ENCODE measurements around the gene CUX1. TPM values are rescaled to one million over a fixed set of nuclear protein-coding genes. Genes with fewer than 3 reads are reported as not detected.

CUX1 gene
- total and polyA plus RNA-seq, 2 of the 13 experiments (the other 11 are each of a cell fraction or from before 2014, with no cell fraction given): 13.7 to 14.9 TPM

DNA sequence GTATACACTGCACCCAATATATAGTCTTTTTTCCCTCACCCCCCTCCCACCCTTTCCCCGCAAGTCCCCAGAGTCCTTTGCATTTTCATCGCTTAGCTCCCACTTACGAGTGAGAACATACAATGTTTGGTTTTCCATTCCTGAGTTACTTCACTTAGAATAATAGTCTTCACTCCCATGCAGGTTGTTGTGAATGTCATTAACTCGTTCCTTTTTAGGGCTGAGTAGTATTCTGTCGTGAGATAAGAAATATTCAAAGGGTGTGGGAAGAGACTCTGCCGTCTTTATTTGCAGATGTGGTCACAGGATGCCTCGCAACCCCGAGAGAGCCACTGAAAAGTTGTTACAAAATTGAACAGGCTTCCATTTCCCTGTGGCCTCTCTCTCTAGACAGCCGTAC, 331.4 kb downstream of the CUX1 start:
- Histone ChIP-seq H3K79me2 (ENCODE audit: insufficient read depth, low read length) (no peaks in the 10 kb centered on the region), H3K9me3 (ENCODE audit: low read length) (no peaks in the 10 kb centered on the region), H3K27me3 (ENCODE audit: control insufficient read depth in 1 of 2, insufficient read depth in 2 of 2, low read length in 2 of 2) (no peaks in the 10 kb centered on the region), H3K4me1 (ENCODE audit: insufficient read depth, low read length) (peaks cover 29% of the 10 kb centered on the region), H3K9ac (ENCODE audit: insufficient read depth, low read depth, low read length) (no peak overlapping the region), H3K4me2 (ENCODE audit: low read depth, low read length) (no peak overlapping the region), H3K36me3 (replicated peaks in 1 of 2; ENCODE audit: control insufficient read depth in 1 of 2, insufficient read depth in 2 of 2, low read length in 2 of 2) (peaks cover 0 to 9% of the 10 kb centered on the region in 2 experiments; a peak in 1 of 5 replicates), H4K20me1 (ENCODE audit: insufficient read depth, low read length) (no peaks in the 10 kb centered on the region), H3K4me3 (replicated peaks in 1 of 3; ENCODE audit: insufficient read depth in 1 of 3, low read depth in 2 of 3, low read length in 3 of 3) (no peak overlapping the region), H3K27ac (ENCODE audit: extremely low read length, insufficient read depth, low read length) (no peak overlapping the region), H2AFZ (ENCODE audit: low read length) (no peak overlapping the region)
- DNase-seq (ENCODE audit: low spot score): no peak
- FAIRE-seq: no peak
- no TSS peak for BruUV-seq (replicated peaks)
- CTCF ChIA-PET (ENCODE audit: low intra/inter-chr PET ratio, low total read pairs): no interaction called here
- intact Hi-C loops (cut with micrococcal nuclease; ENCODE audit: unreplicated experiment) (no loop called here), in situ Hi-C loops (cut with HindIII; ENCODE audit: extremely low pct_ligation_motif_present, low pct_unique_long_range_greater_than_20kb) (no loop called here)
- POLR2A ChIA-PET: no interaction called here
- TF ChIP-seq ZNF670 (CRISPR knock-in tag; IDR thresholded peaks at IDR 0.05; ENCODE audit: borderline replicate concordance): no peak
- TF ChIP-seq ZNF567 (CRISPR knock-in tag; IDR thresholded peaks at IDR 0.05; ENCODE audit: borderline replicate concordance): no peak
- ATAC-seq: no peak
- 96% methylated on average over 9 of the region's 9 CpGs for WGBS (ENCODE audit: low lambda C conversion rate)

- no peaks in the 10 kb centered on the region for H3K27me3 ChIP-seq (ENCODE audit: control insufficient read depth in 1 of 2, insufficient read depth in 2 of 2, low read length in 2 of 2)
- in situ Hi-C loops (cut with HindIII; ENCODE audit: extremely low pct_ligation_motif_present, low pct_unique_long_range_greater_than_20kb): no loop called here
- no peak overlapping the region for H2AFZ ChIP-seq (ENCODE audit: low read length)
- no peaks in the 10 kb centered on the region for H3K79me2 ChIP-seq (ENCODE audit: insufficient read depth, low read length)
- no peak for FAIRE-seq
- H3K4me3 ChIP-seq (replicated peaks in 1 of 3; ENCODE audit: insufficient read depth in 1 of 3, low read depth in 2 of 3, low read length in 3 of 3): no peak overlapping the region
- no peaks in the 10 kb centered on the region for H4K20me1 ChIP-seq (ENCODE audit: insufficient read depth, low read length)
- ChIA-PET CTCF (ENCODE audit: low intra/inter-chr PET ratio, low total read pairs) (no interaction called here), POLR2A (no interaction called here)
- DNase-seq (ENCODE audit: low spot score): no peak
- intact Hi-C loops (cut with micrococcal nuclease; ENCODE audit: unreplicated experiment): no loop called here
- 98% methylated on average over 7 of the region's 12 CpGs for WGBS (ENCODE audit: low lambda C conversion rate)
- BruUV-seq (replicated peaks): no TSS peak
- 0 out of 5 replicates have a peak, but pooled peaks cover 0 to 9% of the 10 kb centered on the region in 2 experiments for H3K36me3 ChIP-seq (replicated peaks in 1 of 2; ENCODE audit: control insufficient read depth in 1 of 2, insufficient read depth in 2 of 2, low read length in 2 of 2)
- no peak overlapping the region for H3K27ac ChIP-seq (ENCODE audit: extremely low read length, insufficient read depth, low read length)
- no peak for ATAC-seq
- no peak overlapping the region for H3K4me2 ChIP-seq (ENCODE audit: low read depth, low read length)
- H3K9me3 ChIP-seq (ENCODE audit: low read length): no peaks in the 10 kb centered on the region
- H3K4me1 ChIP-seq (ENCODE audit: insufficient read depth, low read length): peaks cover 35% of the 10 kb centered on the region
- no peak overlapping the region for H3K9ac ChIP-seq (ENCODE audit: insufficient read depth, low read depth, low read length)
- TF ChIP-seq HMG20A (CRISPR knock-in tag; IDR thresholded peaks at IDR 0.05; ENCODE audit: borderline replicate concordance) (no peak), ELF1 (CRISPR knock-in tag; IDR thresholded peaks at IDR 0.05) (no peak), LRRFIP1 (CRISPR knock-in tag; conservative IDR thresholded peaks at IDR 0.05) (no peak), ZNF17 (CRISPR knock-in tag; IDR thresholded peaks at IDR 0.05) (no peak), ZNF615 (CRISPR knock-in tag; IDR thresholded peaks at IDR 0.05; ENCODE audit: borderline replicate concordance) (no peak), NR2F2 (IDR thresholded peaks at IDR 0.05; ENCODE audit: borderline replicate concordance, low read depth) (no peak), MLLT10 (CRISPR knock-in tag; IDR thresholded peaks at IDR 0.05) (no peak)
- TF ChIP-seq, protein P1, sequence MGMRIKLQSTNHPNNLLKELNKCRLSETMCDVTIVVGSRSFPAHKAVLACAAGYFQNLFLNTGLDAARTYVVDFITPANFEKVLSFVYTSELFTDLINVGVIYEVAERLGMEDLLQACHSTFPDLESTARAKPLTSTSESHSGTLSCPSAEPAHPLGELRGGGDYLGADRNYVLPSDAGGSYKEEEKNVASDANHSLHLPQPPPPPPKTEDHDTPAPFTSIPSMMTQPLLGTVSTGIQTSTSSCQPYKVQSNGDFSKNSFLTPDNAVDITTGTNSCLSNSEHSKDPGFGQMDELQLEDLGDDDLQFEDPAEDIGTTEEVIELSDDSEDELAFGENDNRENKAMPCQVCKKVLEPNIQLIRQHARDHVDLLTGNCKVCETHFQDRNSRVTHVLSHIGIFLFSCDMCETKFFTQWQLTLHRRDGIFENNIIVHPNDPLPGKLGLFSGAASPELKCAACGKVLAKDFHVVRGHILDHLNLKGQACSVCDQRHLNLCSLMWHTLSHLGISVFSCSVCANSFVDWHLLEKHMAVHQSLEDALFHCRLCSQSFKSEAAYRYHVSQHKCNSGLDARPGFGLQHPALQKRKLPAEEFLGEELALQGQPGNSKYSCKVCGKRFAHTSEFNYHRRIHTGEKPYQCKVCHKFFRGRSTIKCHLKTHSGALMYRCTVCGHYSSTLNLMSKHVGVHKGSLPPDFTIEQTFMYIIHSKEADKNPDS (CRISPR knock-in tag; IDR thresholded peaks at IDR 0.05): no peak
- TF ChIP-seq, protein P2, sequence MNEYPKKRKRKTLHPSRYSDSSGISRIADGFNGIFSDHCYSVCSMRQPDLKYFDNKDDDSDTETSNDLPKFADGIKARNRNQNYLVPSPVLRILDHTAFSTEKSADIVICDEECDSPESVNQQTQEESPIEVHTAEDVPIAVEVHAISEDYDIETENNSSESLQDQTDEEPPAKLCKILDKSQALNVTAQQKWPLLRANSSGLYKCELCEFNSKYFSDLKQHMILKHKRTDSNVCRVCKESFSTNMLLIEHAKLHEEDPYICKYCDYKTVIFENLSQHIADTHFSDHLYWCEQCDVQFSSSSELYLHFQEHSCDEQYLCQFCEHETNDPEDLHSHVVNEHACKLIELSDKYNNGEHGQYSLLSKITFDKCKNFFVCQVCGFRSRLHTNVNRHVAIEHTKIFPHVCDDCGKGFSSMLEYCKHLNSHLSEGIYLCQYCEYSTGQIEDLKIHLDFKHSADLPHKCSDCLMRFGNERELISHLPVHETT (CRISPR knock-in tag; conservative IDR thresholded peaks at IDR 0.05): no peak
- TF ChIP-seq, protein P3, sequence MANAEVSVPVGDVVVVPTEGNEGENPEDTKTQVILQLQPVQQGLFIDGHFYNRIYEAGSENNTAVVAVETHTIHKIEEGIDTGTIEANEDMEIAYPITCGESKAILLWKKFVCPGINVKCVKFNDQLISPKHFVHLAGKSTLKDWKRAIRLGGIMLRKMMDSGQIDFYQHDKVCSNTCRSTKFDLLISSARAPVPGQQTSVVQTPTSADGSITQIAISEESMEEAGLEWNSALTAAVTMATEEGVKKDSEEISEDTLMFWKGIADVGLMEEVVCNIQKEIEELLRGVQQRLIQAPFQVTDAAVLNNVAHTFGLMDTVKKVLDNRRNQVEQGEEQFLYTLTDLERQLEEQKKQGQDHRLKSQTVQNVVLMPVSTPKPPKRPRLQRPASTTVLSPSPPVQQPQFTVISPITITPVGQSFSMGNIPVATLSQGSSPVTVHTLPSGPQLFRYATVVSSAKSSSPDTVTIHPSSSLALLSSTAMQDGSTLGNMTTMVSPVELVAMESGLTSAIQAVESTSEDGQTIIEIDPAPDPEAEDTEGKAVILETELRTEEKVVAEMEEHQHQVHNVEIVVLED (CRISPR knock-in tag; IDR thresholded peaks at IDR 0.05; ENCODE audit: borderline replicate concordance): no peak
Observed at GRCh38 chr7:102149416-102149815, 332.0 kb downstream of the CUX1 start.
